Measurements from ENCODE around the gene SALL3.
A peak's percentile ranks its signal among the peaks of the same experiment; 100 is the strongest.

Gene SALL3

GRCh38 chr18:78965260-78965659 is 14.4 kb upstream of the SALL3 start:
- no peak for DNase-seq (ENCODE audit: low read depth, low spot score)

GRCh38 chr18:78965917-78966792 is 13.5 kb upstream of the SALL3 start:
- no peak for DNase-seq (ENCODE audit: low read depth, low spot score)

- DNase-seq (ENCODE audit: low read depth, low spot score), result no peak
These were observed 12.9 kb upstream of the SALL3 start for GRCh38 chr18:78966793-78967106.

- no peak for DNase-seq (ENCODE audit: low read depth, low spot score)
These were observed 11.9 kb upstream of the SALL3 start for GRCh38 chr18:78967692-78968091.

GRCh38 chr18:78969574-78970315 is 9.9 kb upstream of the SALL3 start:
- DNase-seq (ENCODE audit: low read depth, low spot score), result no peak

- DNase-seq (ENCODE audit: low read depth, low spot score), result no peak
These were observed 8.8 kb upstream of the SALL3 start for GRCh38 chr18:78970774-78971333.

- no peak for DNase-seq (ENCODE audit: low read depth, low spot score)
These were observed 7.9 kb upstream of the SALL3 start for GRCh38 chr18:78971511-78972245.

- no peak for DNase-seq (ENCODE audit: low read depth, low spot score)
These were observed 7.2 kb upstream of the SALL3 start for GRCh38 chr18:78972385-78972918.

- no peak for DNase-seq (ENCODE audit: low read depth, low spot score)
These were observed 6.7 kb upstream of the SALL3 start for GRCh38 chr18:78972930-78973331.

GRCh38 chr18:78973357-78974083 is 6.1 kb upstream of the SALL3 start:
- DNase-seq (ENCODE audit: low read depth, low spot score), result no peak

- DNase-seq (ENCODE audit: low read depth, low spot score), result peak; percentile 42
These were observed 5.4 kb upstream of the SALL3 start for GRCh38 chr18:78974115-78974761.

GRCh38 chr18:78975292-78975691 is 4.3 kb upstream of the SALL3 start:
- DNase-seq (ENCODE audit: low read depth, low spot score), result no peak

GRCh38 chr18:78975699-78976335 is 3.8 kb upstream of the SALL3 start:
- no peak for DNase-seq (ENCODE audit: low read depth, low spot score)

GRCh38 chr18:78976765-78977636 is 2.6 kb upstream of the SALL3 start:
- DNase-seq (ENCODE audit: low read depth, low spot score), result peak; percentile 43

GRCh38 chr18:78977637-78978348 is 1.8 kb upstream of the SALL3 start:
- peak; percentile 49 for DNase-seq (ENCODE audit: low read depth, low spot score)

GRCh38 chr18:78978349-78979055 is 1.1 kb upstream of the SALL3 start:
- peak; percentile 66 for DNase-seq (ENCODE audit: low read depth, low spot score)

GRCh38 chr18:78979056-78979729 is 425 bp upstream of the SALL3 start:
- no peak for DNase-seq (ENCODE audit: low read depth, low spot score)

Data from ELF-1 (cell line).